ENCODE data around the gene GFOD1. TPM values are rescaled to one million over a fixed set of nuclear protein-coding genes. Genes with fewer than 3 reads are reported as not detected.

GFOD1 gene
- total RNA-seq, 1 experiment from 2014 or later: 6.1 TPM

DNA sequence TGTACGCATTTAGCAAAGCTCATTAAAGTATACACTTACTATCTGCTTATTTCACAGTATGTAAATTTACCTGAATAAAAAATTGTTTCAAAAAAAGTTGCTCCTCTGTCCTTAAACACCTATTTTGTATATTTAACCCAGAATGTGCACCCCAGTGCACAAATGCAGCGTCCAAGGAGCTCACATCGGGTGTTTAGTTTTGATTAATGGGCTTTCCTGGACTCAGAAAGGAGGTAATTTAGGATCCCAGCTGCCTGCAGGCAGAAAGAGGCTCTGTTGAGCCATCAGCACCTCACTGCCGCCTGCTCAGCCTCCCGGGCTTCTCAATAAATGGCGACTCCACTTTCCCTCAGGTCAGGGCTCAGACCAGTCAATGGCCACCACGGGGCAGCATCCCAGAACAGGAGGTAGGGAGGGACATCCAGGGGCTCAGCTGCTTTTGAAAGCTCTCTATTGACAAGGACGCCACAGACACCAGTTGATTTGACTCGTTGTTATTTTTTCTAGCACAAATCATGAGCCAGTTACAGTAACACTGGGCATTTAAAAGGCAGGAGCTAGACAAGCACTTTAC lies 88.9 kb downstream of the GFOD1 start:
- no peak overlapping the region for H3K27ac ChIP-seq (ENCODE audit: insufficient read length, low read depth, low read length)
- peak; percentile 72 for DNase-seq
- H3K79me1 ChIP-seq (ENCODE audit: insufficient read depth, low read depth, low read length, poor library complexity, severe bottlenecking): no peaks in the 10 kb centered on the region
- peaks cover 2% of the 10 kb centered on the region; the same call in 1 of the 2 replicates for H3K4me1 ChIP-seq (ENCODE audit: insufficient read depth, low read length)
- no peaks in the 10 kb centered on the region for H3K23me2 ChIP-seq (ENCODE audit: insufficient read length, low read depth, low read length, poor library complexity, severe bottlenecking)
- no peak overlapping the region for H3K4ac ChIP-seq (ENCODE audit: low read depth, low read length)
- H2BK120ac ChIP-seq (ENCODE audit: low read depth, low read length, poor library complexity, severe bottlenecking): no peak overlapping the region
- no peaks in the 10 kb centered on the region for H3K27me3 ChIP-seq (ENCODE audit: insufficient read depth, low read length)
- no peaks in the 10 kb centered on the region; the same call in 1 of the 2 replicates for H3K79me2 ChIP-seq (ENCODE audit: insufficient read depth, low read length)
- no peak overlapping the region for H2AK5ac ChIP-seq (ENCODE audit: insufficient read length, low read length)
- WGBS (ENCODE audit: extremely low coverage, insufficient read length, low lambda C conversion rate): no CpG with 5 or more reads among the region's 9 CpGs
- H3K9me3 ChIP-seq (ENCODE audit: control insufficient read depth, low read depth, low read length): no peaks in the 10 kb centered on the region
- no peak overlapping the region for H3K9ac ChIP-seq (ENCODE audit: extremely low read depth, insufficient read length, low read length)
- H3K18ac ChIP-seq (ENCODE audit: insufficient read length, low read depth, low read length): no peak overlapping the region
- no peak overlapping the region for H2BK20ac ChIP-seq (ENCODE audit: low read depth, low read length, poor library complexity, severe bottlenecking)
- no peak overlapping the region for H4K8ac ChIP-seq (replicated peaks; ENCODE audit: insufficient read length, low read depth, low read length)
- H3T11ph ChIP-seq (ENCODE audit: low read length): no peak overlapping the region
- Mint-ChIP-seq H3K9me3 (no peaks in the 10 kb centered on the region), H3K4me3 (no peak overlapping the region; a peak in 1 of 5 replicates), H3K27me3 (ENCODE audit: low read depth) (no peaks in the 10 kb centered on the region), H3K4me1 (peaks cover 21 to 27% of the 10 kb centered on the region in 2 experiments), H3K36me3 (ENCODE audit: insufficient read depth in 1 of 3, low read depth in 3 of 3) (no peaks in the 10 kb centered on the region), H3K27ac (peak overlapping the region in 2 of 3 experiments; percentile 22 to 80; a peak in 2 of 7 replicates)
- no peak overlapping the region for H2BK15ac ChIP-seq (ENCODE audit: low read depth, low read length)
- H2BK12ac ChIP-seq (ENCODE audit: insufficient read length, low read depth, low read length): no peak overlapping the region
- no peak overlapping the region for H3K23ac ChIP-seq (ENCODE audit: insufficient read length, low read depth, low read length)
- H4K20me1 ChIP-seq (ENCODE audit: control insufficient read depth, insufficient read depth, insufficient read length): no peaks in the 10 kb centered on the region
- H4K5ac ChIP-seq (ENCODE audit: insufficient read length, low read depth, low read length): no peak overlapping the region
- H3K4me2 ChIP-seq (ENCODE audit: insufficient read depth, insufficient read length, low read length): no peak overlapping the region
- no peak overlapping the region for H3K14ac ChIP-seq (ENCODE audit: insufficient read depth, low read length)
- no peak overlapping the region for H4K91ac ChIP-seq (ENCODE audit: insufficient read length, low read depth, low read length)
- H3K56ac ChIP-seq (ENCODE audit: insufficient read length, low read depth, low read length): no peak overlapping the region
- H2BK5ac ChIP-seq (ENCODE audit: insufficient read length, low read length): no peak overlapping the region
- H2AFZ ChIP-seq (ENCODE audit: low read length): no peak overlapping the region
- TF ChIP-seq, protein P1, sequence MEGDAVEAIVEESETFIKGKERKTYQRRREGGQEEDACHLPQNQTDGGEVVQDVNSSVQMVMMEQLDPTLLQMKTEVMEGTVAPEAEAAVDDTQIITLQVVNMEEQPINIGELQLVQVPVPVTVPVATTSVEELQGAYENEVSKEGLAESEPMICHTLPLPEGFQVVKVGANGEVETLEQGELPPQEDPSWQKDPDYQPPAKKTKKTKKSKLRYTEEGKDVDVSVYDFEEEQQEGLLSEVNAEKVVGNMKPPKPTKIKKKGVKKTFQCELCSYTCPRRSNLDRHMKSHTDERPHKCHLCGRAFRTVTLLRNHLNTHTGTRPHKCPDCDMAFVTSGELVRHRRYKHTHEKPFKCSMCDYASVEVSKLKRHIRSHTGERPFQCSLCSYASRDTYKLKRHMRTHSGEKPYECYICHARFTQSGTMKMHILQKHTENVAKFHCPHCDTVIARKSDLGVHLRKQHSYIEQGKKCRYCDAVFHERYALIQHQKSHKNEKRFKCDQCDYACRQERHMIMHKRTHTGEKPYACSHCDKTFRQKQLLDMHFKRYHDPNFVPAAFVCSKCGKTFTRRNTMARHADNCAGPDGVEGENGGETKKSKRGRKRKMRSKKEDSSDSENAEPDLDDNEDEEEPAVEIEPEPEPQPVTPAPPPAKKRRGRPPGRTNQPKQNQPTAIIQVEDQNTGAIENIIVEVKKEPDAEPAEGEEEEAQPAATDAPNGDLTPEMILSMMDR (conservative IDR thresholded peaks at IDR 0.05): peak; percentile 27; the same call in 2 of the 3 replicates
